Kidney (tissue), 14 donors: Measurements from ENCODE around the gene TVP23C. TPM values are rescaled to one million over a fixed set of nuclear protein-coding genes. Genes with fewer than 3 reads are reported as not detected.
"Not testable (repeated sequence)": the region's sequence is repeated elsewhere in the genome, so short reads cannot be mapped to it uniquely, and the experiment has no call there.

ENCODE experiments used
- DNase-seq, 5 donors: peaks; one replicate each; pipeline ENCODE4 v3.0.0-alpha.2; 2013 to 2020
- FAIRE-seq: peaks from 2 replicates; lab custom pipeline; 2012; peaks lifted over from hg19 to GRCh38; lab: Jason Lieb, UNC
- H3K27ac ChIP-seq, 2 donors: one replicate each; pipeline ENCODE4 v1.7.0; 2013; ENCODE audit warnings: low read depth in 2 of 2, low read length in 2 of 2, inconsistent platforms in 1 of 2
- H3K27me3 ChIP-seq: one replicate; pipeline ENCODE4 v1.7.1; 2013; ENCODE audit warnings: low read length, inconsistent platforms; ENCODE audit not compliant: control insufficient read depth, insufficient read depth
- H3K36me3 ChIP-seq, 3 donors: one replicate each; pipeline versions ENCODE4 v1.7.0 to v1.7.1; 2013; ENCODE audit warnings: low read length in 3 of 3, control low read depth in 1 of 3, inconsistent platforms in 1 of 3; ENCODE audit not compliant: insufficient read depth in 3 of 3, control insufficient read depth in 2 of 3
- H3K4me1 ChIP-seq, 3 donors: one replicate each; pipeline versions ENCODE4 v1.7.0 to v1.7.1; 2013; ENCODE audit warnings: low read length in 3 of 3, inconsistent platforms in 1 of 3, low read depth in 1 of 3; ENCODE audit not compliant: control insufficient read depth in 2 of 3, insufficient read depth in 2 of 3
- H3K4me3 ChIP-seq, 3 donors: one replicate each; pipeline versions ENCODE4 v1.7.0 to v1.8.1; 2013; ENCODE audit warnings: low read length in 3 of 3, control low read depth in 1 of 3, inconsistent platforms in 1 of 3
- H3K9ac ChIP-seq, 3 donors: one replicate each; pipeline versions ENCODE4 v1.7.0 to v1.7.1; 2013; ENCODE audit warnings: low read length in 3 of 3, control low read depth in 1 of 3, inconsistent platforms in 1 of 3
- H3K9me3 ChIP-seq, 3 donors: one replicate each; pipeline versions ENCODE4 v1.7.0 to v1.7.1; 2013; ENCODE audit warnings: low read length in 3 of 3, control low read depth in 1 of 3, inconsistent platforms in 1 of 3; ENCODE audit not compliant: control insufficient read depth in 2 of 3, insufficient read depth in 1 of 3
- CTCF ChIP-seq: IDR thresholded peaks from 3 replicates; pipeline ENCODE4 v1.5.1; 2012; ENCODE audit warnings: mild to moderate bottlenecking, moderate library complexity, borderline replicate concordance; ENCODE audit not compliant: insufficient read depth; ENCODE audit errors: extremely low read depth
- intact Hi-C: fragments of 100-400 bp; cut with DNase I; formaldehyde crosslinking; loops from one replicate; pipeline ENCODE4 v1.11.1; 2022
- polyA plus RNA-seq: library from polyadenylated mRNA; stranded (reverse); fragments of 350-450 nt; fragmentation: Illumina TruSeq; extraction: RNeasy Lipid Tissue Mini Kit (QIAGEN cat#74804); gene quantifications from one replicate; pipeline ENCODE4 v1.2.3, GENCODE V29; 2014; ENCODE audit warnings: low read depth, low replicate concordance; ENCODE audit not compliant: insufficient read depth
- total RNA-seq: library from RNA; stranded (reverse); fragmentation: NEBNext Ultra II Directional; extraction: Animal tissue kit (Norgen Biotek cat#: 25700); gene quantifications from one replicate; pipeline ENCODE4 v1.2.1, GENCODE V29; 2021
- donor health status: control.
- donor health status: control.
- donor health status: control.
- donor health status: control.
- donor health status: control.
- donor health status: DM: yes; HTN: yes; CAD: no.
- donor health status: Normal renal cell carcinoma (clear cell type).

The TVP23C gene
- total and polyA plus RNA-seq, 2 donors from 2014 or later, result 2.6 to 19.0 TPM

DNA sequence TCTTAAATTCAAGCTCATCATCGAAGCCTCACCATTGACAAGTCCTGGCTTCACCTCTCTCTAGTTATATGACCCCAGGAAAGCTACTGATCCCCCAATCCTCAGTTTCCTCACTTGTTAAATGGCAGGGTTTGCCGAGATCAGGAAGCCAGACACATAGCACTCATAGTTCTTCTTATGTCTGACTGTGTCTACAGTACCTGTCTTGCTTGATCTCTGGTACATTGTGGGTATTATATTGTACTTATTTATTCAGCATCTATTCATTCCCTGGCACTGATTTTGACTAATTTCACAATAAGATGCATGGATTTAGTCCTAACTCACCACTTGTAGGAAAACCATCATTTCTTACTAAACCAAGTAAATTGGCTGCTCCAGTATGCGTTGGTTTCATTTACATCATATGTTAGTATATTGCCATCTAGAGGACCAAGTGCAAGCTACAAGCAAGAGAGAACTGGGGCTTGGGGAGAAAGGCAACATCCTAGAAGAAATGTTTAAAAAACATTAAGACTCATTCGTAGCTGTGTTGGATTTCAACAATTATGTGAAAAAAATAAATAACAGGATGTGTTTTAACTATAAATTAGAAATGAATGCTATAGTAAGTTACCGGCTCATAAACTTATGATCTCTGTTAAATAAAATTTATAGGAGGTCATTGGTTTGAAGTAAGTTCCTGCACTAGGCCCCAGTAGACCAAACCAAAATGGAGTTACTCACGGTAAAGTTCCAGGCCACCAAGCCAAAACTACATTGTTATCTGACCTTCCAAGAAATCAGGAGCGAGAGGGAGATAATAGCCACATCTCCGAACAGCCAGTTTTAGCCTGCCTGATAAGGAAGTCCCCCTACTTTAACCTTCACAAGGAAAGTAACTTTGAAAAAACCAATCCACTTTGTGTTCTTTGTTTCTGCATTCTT lies 36.7 kb downstream of the TVP23C start:
- H3K9ac ChIP-seq, H3K27me3 ChIP-seq, H3K9me3 ChIP-seq, H3K36me3 ChIP-seq, intact Hi-C loops, H3K27ac ChIP-seq, H3K4me3 ChIP-seq, H3K4me1 ChIP-seq: not testable (repeated sequence)
- DNase-seq, result peak in 3 of 5 donors; percentile 23 to 84 (median 78)
- peak; percentile 54 for TF ChIP-seq CTCF
- peak; percentile 80 for FAIRE-seq

DNA sequence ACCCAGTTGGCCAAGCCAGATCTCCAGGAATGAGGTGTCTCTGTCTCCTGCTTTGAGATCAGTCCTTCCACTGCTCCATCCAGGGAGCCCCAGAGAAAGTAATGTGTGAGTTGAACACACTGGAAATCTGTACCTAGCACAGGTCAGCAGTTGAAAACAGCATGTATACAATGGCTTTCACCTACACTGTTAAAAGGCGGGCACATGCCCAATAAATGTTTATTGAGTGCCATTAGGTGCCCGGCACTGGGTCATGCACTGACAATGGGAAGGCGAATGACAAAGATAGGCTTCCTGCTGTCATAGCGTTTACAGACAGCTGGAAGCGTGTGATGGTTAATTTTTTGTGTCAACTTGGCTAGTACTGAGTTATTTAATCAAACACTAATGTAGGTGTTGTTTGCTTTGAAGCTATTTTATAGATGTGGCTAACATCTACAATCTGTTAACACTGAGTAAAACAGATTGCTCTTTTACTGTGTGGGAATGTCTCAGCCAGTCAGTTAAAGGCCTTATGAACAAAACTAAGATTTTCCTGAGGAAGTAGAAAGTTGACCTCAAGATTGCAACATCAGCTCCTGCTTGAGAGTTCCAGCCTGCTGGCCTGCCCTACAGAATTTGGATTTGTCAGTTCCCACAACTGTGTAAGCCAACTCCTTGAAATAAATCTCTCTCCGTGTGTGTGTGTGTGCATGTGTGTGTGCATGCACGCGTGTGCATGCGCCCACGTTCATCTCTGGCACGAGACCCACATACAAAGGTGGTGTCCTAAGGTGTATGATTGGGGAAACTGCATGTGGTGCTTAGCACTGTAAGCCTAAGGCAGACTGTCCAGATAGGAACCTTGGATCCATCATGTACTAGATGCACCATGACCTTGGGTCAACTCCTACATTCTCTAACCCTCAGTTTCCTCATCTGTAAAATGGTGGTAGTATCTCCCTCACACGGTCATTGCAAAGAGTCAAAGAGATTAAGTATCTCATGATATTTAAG lies 38.0 kb downstream of the TVP23C start:
- H3K27ac ChIP-seq, result not testable (repeated sequence)

GRCh38 chr17:15516150-15516549 lies 47.1 kb downstream of the TVP23C start:
- DNase-seq, result no peak
- no peaks in the 10 kb centered on the region for H3K9me3 ChIP-seq
- no peak for FAIRE-seq
- H3K4me1 ChIP-seq, result no peaks in the 10 kb centered on the region
- no peak overlapping the region for H3K9ac ChIP-seq
- TF ChIP-seq CTCF, result no peak
- peaks cover 0 to 3% (median 2%) of the 10 kb centered on the region in 3 donors for H3K36me3 ChIP-seq
- no peak overlapping the region for H3K27ac ChIP-seq
- H3K27me3 ChIP-seq, result no peaks in the 10 kb centered on the region
- H3K4me3 ChIP-seq, result no peak overlapping the region
- intact Hi-C loops, result no loop called here

More for the DNA sequence above, 38.0 kb downstream of the TVP23C start:
- H3K9me3 ChIP-seq, intact Hi-C loops, FAIRE-seq, H3K4me3 ChIP-seq, H3K4me1 ChIP-seq, H3K9ac ChIP-seq, DNase-seq, H3K27me3 ChIP-seq, H3K36me3 ChIP-seq: not testable (repeated sequence)
